CD4-positive, alpha-beta memory T cell (primary cell): Measurements from ENCODE around the gene XPR1. TPM values are rescaled to one million over a fixed set of nuclear protein-coding genes. Genes with fewer than 3 reads are reported as not detected.

ENCODE experiments used
- CTCF ChIA-PET: fragments of 350-600 bp; sonication (Branson Sonifier 250); formaldehyde crosslinking; loops from one replicate; lab custom pipeline; 2021; ENCODE audit warnings: inconsistent platforms; ENCODE audit not compliant: partially characterized antibody; lab: Charles Lee
- POLR2A ChIA-PET: fragments of 350-600 bp; sonication (Branson Sonifier 250); formaldehyde crosslinking; loops from one replicate; lab custom pipeline; 2021; ENCODE audit not compliant: partially characterized antibody; lab: Charles Lee
- DNase-seq, 5 donors: peaks; one replicate each; pipeline versions ENCODE4 v3.0.0 to v3.0.0-alpha.2; 2020 to 2022; ENCODE audit warnings: mixed read lengths in 1 of 5
- H3K27ac ChIP-seq: one replicate; pipeline ENCODE4 v1.7.0; 2013; ENCODE audit warnings: low read depth, low read length
- H3K27me3 ChIP-seq: 2 replicates; pipeline ENCODE4 v1.7.0; 2013; ENCODE audit warnings: mild to moderate bottlenecking, low read length, moderate library complexity; ENCODE audit not compliant: insufficient read depth
- H3K36me3 ChIP-seq: 2 replicates; pipeline ENCODE4 v1.7.0; 2013; ENCODE audit warnings: mild to moderate bottlenecking, low read length, moderate library complexity; ENCODE audit not compliant: insufficient read depth
- H3K4me1 ChIP-seq: 2 replicates; pipeline ENCODE4 v1.7.0; 2013; ENCODE audit warnings: mild to moderate bottlenecking, low read length, moderate library complexity; ENCODE audit not compliant: insufficient read depth
- H3K4me3 ChIP-seq, 2 donors: one replicate each; pipeline ENCODE4 v1.7.0; 2013; ENCODE audit warnings: low read length in 2 of 2, mild to moderate bottlenecking in 1 of 2
- H3K9me3 ChIP-seq, 2 donors: one replicate each; pipeline ENCODE4 v1.7.0; 2013; ENCODE audit warnings: low read length in 2 of 2, control low read depth in 1 of 2; ENCODE audit not compliant: control insufficient read depth in 1 of 2
- H3K27ac Mint-ChIP-seq, 7 donors: one replicate each; pipeline ENCODE4 v1.8.0; 2020 to 2021; ENCODE audit warnings: mixed read lengths in 7 of 7, mild to moderate bottlenecking in 6 of 7, inconsistent platforms in 3 of 7, moderate library complexity in 3 of 7
- H3K27me3 Mint-ChIP-seq, 2 donors: one replicate each; pipeline ENCODE4 v1.8.0; 2020 to 2021; ENCODE audit warnings: mixed read lengths in 2 of 2
- H3K36me3 Mint-ChIP-seq, 2 donors: one replicate each; pipeline ENCODE4 v1.8.0; 2020 to 2021; ENCODE audit warnings: mixed read lengths in 2 of 2, inconsistent platforms in 1 of 2, mild to moderate bottlenecking in 1 of 2
- H3K4me1 Mint-ChIP-seq, 4 donors: one replicate each; pipeline ENCODE4 v1.8.0; 2020 to 2021; ENCODE audit warnings: mixed read lengths in 4 of 4, mild to moderate bottlenecking in 1 of 4
- H3K4me3 Mint-ChIP-seq, 8 donors: one replicate each; pipeline ENCODE4 v1.8.0; 2020 to 2021; ENCODE audit warnings: mixed read lengths in 8 of 8, mild to moderate bottlenecking in 7 of 8, moderate library complexity in 6 of 8, inconsistent platforms in 3 of 8
- H3K9me3 Mint-ChIP-seq, 8 donors: one replicate each; pipeline ENCODE4 v1.8.0; 2020 to 2021; ENCODE audit warnings: mixed read lengths in 8 of 8, mild to moderate bottlenecking in 5 of 8, inconsistent platforms in 3 of 8, moderate library complexity in 1 of 8
- intact Hi-C: fragments of 100-400 bp; cut with micrococcal nuclease; formaldehyde crosslinking; loops from one replicate; pipeline ENCODE4 v1.15.1; 2023
- polyA plus RNA-seq, 2 donors: library from polyadenylated mRNA; unstranded; fragments of 300-500 nt; fragmentation: Illumina TruSeq; gene quantifications; one replicate each; pipeline ENCODE4 v1.2.3, GENCODE V29; 2021
- total RNA-seq, 2 experiments: library from RNA; stranded (reverse); gene quantifications; one replicate each; pipeline ENCODE4 v1.2.3, GENCODE V29; 2021

XPR1 gene
- total and polyA plus RNA-seq, 4 experiments from 2014 or later, result 6.5 to 17.0 (median 12.6) TPM

GRCh38 chr1:180757657-180758056 lies 125.8 kb downstream of the XPR1 start:
- Histone ChIP-seq H3K36me3 (no peaks in the 10 kb centered on the region), H3K27ac (no peak overlapping the region), H3K27me3 (no peaks in the 10 kb centered on the region), H3K9me3 (no peaks in the 10 kb centered on the region), H3K4me1 (no peaks in the 10 kb centered on the region), H3K4me3 (no peak overlapping the region)
- Mint-ChIP-seq H3K27me3 (no peaks in the 10 kb centered on the region), H3K4me3 (no peak overlapping the region), H3K4me1 (peaks cover 0 to 2% (median 1%) of the 10 kb centered on the region in 4 donors), H3K36me3 (peaks cover 20 to 27% of the 10 kb centered on the region in 2 donors), H3K27ac (no peak overlapping the region), H3K9me3 (peaks cover 0 to 17% (median 2%) of the 10 kb centered on the region in 8 donors)
- ChIA-PET CTCF (no interaction called here), POLR2A (no interaction called here)
- intact Hi-C loops, result no loop called here
- no peak for DNase-seq

- H3K27ac ChIP-seq, result no peak overlapping the region
- no peak overlapping the region for H3K4me3 Mint-ChIP-seq
- no peaks in the 10 kb centered on the region for H3K4me1 ChIP-seq
- no peak overlapping the region for H3K4me3 ChIP-seq
- H3K27ac Mint-ChIP-seq, result no peak overlapping the region
- H3K27me3 ChIP-seq, result no peaks in the 10 kb centered on the region
- CTCF ChIA-PET, result no interaction called here
- no peak for DNase-seq
- H3K36me3 ChIP-seq, result no peaks in the 10 kb centered on the region
- H3K36me3 Mint-ChIP-seq, result peaks cover 3 to 5% of the 10 kb centered on the region in 2 donors
- intact Hi-C loops, result no loop called here
- H3K27me3 Mint-ChIP-seq, result no peaks in the 10 kb centered on the region
- H3K9me3 ChIP-seq, result no peaks in the 10 kb centered on the region
- H3K9me3 Mint-ChIP-seq, result peaks cover 0 to 10% (median 2%) of the 10 kb centered on the region in 8 donors
- POLR2A ChIA-PET, result no interaction called here
- peaks cover 0 to 10% (median 3%) of the 10 kb centered on the region in 4 donors for H3K4me1 Mint-ChIP-seq
These were observed 131.0 kb downstream of the XPR1 start for GRCh38 chr1:180762796-180763195.

DNA sequence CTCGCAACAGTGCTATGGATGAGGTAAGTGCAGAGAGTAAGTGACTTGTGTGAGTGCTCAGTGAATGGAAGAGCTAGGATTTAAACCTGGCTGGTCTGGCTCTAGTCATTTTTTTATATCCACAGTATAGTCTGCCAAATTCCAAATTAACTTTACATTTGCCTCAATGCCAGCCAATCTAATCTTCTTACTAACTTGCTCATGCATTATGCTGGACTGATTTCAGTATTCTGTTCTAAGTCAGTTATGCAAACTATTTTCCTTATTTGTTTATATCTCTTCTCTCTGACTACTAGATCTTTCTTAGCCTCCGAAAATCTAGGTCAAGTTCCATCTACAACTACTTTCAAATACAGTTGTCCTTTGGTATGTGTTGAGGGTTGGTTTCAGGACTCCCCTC lies 133.3 kb downstream of the XPR1 start:
- Mint-ChIP-seq H3K27ac (no peak overlapping the region), H3K27me3 (no peaks in the 10 kb centered on the region), H3K4me1 (peaks cover 5 to 14% (median 9%) of the 10 kb centered on the region in 4 donors), H3K9me3 (peaks cover 0 to 6% (median 1%) of the 10 kb centered on the region in 8 donors), H3K4me3 (no peak overlapping the region), H3K36me3 (peaks cover 3 to 10% of the 10 kb centered on the region in 2 donors)
- H3K9me3 ChIP-seq, result no peaks in the 10 kb centered on the region
- POLR2A ChIA-PET, result no interaction called here
- H3K4me3 ChIP-seq, result no peak overlapping the region
- no peaks in the 10 kb centered on the region for H3K27me3 ChIP-seq
- no peak for DNase-seq
- intact Hi-C loops, result no loop called here
- no peak overlapping the region for H3K27ac ChIP-seq
- CTCF ChIA-PET, result no interaction called here
- no peaks in the 10 kb centered on the region for H3K4me1 ChIP-seq
- H3K36me3 ChIP-seq, result no peaks in the 10 kb centered on the region

- H3K4me1 ChIP-seq, result no peaks in the 10 kb centered on the region
- POLR2A ChIA-PET, result no interaction called here
- no peak overlapping the region for H3K4me3 Mint-ChIP-seq
- no peak overlapping the region for H3K27ac Mint-ChIP-seq
- no peaks in the 10 kb centered on the region for H3K36me3 ChIP-seq
- H3K27me3 ChIP-seq, result no peaks in the 10 kb centered on the region
- CTCF ChIA-PET, result no interaction called here
- DNase-seq, result no peak
- intact Hi-C loops, result no loop called here
- peaks cover 0 to 7% (median 0%) of the 10 kb centered on the region in 8 donors for H3K9me3 Mint-ChIP-seq
- peaks cover 8 to 14% of the 10 kb centered on the region in 2 donors for H3K36me3 Mint-ChIP-seq
- H3K4me3 ChIP-seq, result no peak overlapping the region
- H3K27me3 Mint-ChIP-seq, result no peaks in the 10 kb centered on the region
- H3K4me1 Mint-ChIP-seq, result peaks cover 12 to 34% (median 18%) of the 10 kb centered on the region in 4 donors
- no peaks in the 10 kb centered on the region for H3K9me3 ChIP-seq
- no peak overlapping the region for H3K27ac ChIP-seq
These were observed 138.1 kb downstream of the XPR1 start for GRCh38 chr1:180769889-180770288.

DNA sequence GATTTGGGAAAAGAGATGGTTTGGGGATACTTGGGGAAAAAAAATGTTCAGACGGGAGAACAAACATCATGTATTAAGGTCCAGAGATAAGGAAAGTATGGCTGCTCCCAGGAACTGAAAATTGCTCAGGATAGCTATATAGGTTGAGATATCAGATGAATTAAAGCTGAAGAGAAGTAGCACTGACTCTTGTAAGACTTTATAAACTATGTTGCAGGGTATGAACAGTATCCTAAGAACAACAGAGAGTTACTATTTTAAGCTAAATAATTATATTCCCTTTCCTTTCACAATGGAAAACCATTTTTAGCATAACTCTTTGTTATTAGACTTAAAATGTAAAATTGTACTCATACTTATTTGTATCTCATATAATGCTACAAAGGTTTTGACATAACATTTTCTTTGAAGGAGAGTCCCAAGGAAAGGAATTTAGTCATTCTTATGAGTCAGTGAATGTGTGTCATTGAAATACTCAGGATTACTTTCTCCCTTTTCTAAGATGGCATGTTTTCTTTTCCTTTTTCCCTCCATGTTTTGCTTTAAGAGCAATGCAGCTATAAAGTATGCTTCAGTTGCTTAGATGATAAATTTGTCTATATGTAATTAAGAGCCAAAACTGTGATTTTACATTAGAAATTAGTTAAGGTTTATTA lies 141.5 kb downstream of the XPR1 start:
- H3K4me3 ChIP-seq, result no peak overlapping the region
- Mint-ChIP-seq H3K4me3 (no peak overlapping the region), H3K27me3 (no peaks in the 10 kb centered on the region), H3K4me1 (peaks cover 12 to 24% (median 18%) of the 10 kb centered on the region in 4 donors), H3K9me3 (peaks cover 0 to 7% (median 0%) of the 10 kb centered on the region in 8 donors), H3K27ac (no peak overlapping the region), H3K36me3 (peaks cover 7 to 14% of the 10 kb centered on the region in 2 donors)
- H3K4me1 ChIP-seq, result no peaks in the 10 kb centered on the region
- no peak overlapping the region for H3K27ac ChIP-seq
- CTCF ChIA-PET, result interaction anchor here (0.7 kb wide), 1 partner anchor 38 kb away, joined by 3 read pairs; no protein-coding TSS in a partner anchor
- H3K9me3 ChIP-seq, result no peaks in the 10 kb centered on the region
- POLR2A ChIA-PET, result no interaction called here
- H3K27me3 ChIP-seq, result no peaks in the 10 kb centered on the region
- intact Hi-C loops, result no loop called here
- H3K36me3 ChIP-seq, result no peaks in the 10 kb centered on the region
- DNase-seq, result no peak

DNA sequence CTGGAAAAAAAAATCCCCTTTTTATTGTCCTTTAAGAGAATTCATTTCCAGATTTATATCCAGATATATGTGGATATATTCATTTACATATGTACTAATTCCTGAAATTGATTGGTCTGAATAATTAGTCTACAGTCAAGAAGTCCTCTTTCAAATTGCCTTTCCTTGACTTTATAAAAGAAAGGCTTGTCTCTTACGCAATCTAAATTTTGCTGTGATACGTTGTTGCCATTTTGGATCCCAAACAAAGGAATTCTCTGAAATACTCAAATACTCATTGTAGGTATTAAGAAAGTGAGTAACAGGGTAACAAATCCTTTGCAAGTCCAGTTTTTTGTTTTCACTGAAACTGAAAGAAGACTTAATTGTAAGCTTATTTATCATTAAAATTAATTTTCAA lies 144.0 kb downstream of the XPR1 start:
- peaks cover 0 to 3% (median 0%) of the 10 kb centered on the region in 8 donors for H3K9me3 Mint-ChIP-seq
- intact Hi-C loops, result no loop called here
- H3K36me3 ChIP-seq, result no peaks in the 10 kb centered on the region
- H3K27ac ChIP-seq, result no peak overlapping the region
- DNase-seq, result no peak
- peaks cover 4 to 5% of the 10 kb centered on the region in 2 donors for H3K36me3 Mint-ChIP-seq
- H3K27me3 ChIP-seq, result no peaks in the 10 kb centered on the region
- no peak overlapping the region for H3K27ac Mint-ChIP-seq
- ChIA-PET CTCF (no interaction called here), POLR2A (no interaction called here)
- H3K4me3 ChIP-seq, result no peak overlapping the region
- H3K4me3 Mint-ChIP-seq, result no peak overlapping the region
- no peaks in the 10 kb centered on the region for H3K27me3 Mint-ChIP-seq
- no peaks in the 10 kb centered on the region for H3K9me3 ChIP-seq
- no peaks in the 10 kb centered on the region for H3K4me1 ChIP-seq
- H3K4me1 Mint-ChIP-seq, result peaks cover 15 to 28% (median 19%) of the 10 kb centered on the region in 4 donors

DNA sequence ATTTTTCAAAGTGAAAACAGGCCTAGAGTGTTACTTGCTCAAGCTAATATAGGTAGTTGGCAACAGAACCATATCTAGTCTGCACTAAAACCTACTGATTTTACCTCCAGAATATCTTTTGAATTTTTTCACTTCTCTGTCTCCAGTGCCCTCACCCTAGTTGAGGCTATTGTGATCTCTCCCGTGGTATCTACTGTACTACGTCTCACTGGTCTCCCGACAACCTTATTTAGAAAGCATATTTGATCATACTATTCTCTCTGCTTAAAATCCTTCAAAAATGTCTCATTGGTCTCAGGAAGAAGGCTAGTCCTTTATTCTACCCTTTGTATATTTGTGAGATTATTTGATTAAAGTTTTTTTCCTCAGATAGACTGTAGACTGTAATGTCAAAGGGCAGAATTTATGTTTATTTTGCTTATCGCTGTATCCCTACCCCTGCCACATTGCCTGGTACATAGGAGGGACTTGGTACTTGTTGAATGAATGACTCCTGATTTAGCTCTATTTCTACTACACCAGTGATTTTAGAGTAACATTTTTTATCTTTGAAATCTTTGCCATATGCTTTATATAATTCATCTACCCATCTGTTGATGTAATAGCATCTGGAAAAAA lies 145.4 kb downstream of the XPR1 start:
- Mint-ChIP-seq H3K36me3 (peaks cover under 1 to 3% of the 10 kb centered on the region in 2 donors), H3K9me3 (peaks cover 0 to 2% (median 0%) of the 10 kb centered on the region in 8 donors), H3K27me3 (no peaks in the 10 kb centered on the region), H3K4me3 (no peak overlapping the region), H3K27ac (no peak overlapping the region), H3K4me1 (peaks cover 14 to 32% (median 22%) of the 10 kb centered on the region in 4 donors)
- intact Hi-C loops, result no loop called here
- ChIA-PET POLR2A (no interaction called here), CTCF (no interaction called here)
- Histone ChIP-seq H3K9me3 (no peaks in the 10 kb centered on the region), H3K27ac (no peak overlapping the region), H3K4me1 (no peaks in the 10 kb centered on the region), H3K36me3 (no peaks in the 10 kb centered on the region), H3K27me3 (no peaks in the 10 kb centered on the region), H3K4me3 (no peak overlapping the region)
- no peak for DNase-seq
